ENCODE results near the gene DYNC2LI1.

The DYNC2LI1 gene

GRCh38 chr2:43826305-43827250, 52.7 kb downstream of the DYNC2LI1 start:
- no peak overlapping the region for H3K4me3 ChIP-seq (ENCODE audit: control insufficient read depth, low read depth, low read length)
- TF ChIP-seq CTCF (IDR thresholded peaks at IDR 0.05; ENCODE audit: control insufficient read depth, insufficient read depth, low read depth, low read length, missing control alignments), result no peak
- DNase-seq (ENCODE audit: low read depth), result no peak

GRCh38 chr2:43831543-43832294, 57.9 kb downstream of the DYNC2LI1 start:
- H3K4me3 ChIP-seq (ENCODE audit: control insufficient read depth, low read depth, low read length), result no peak overlapping the region
- TF ChIP-seq CTCF (IDR thresholded peaks at IDR 0.05; ENCODE audit: control insufficient read depth, insufficient read depth, low read depth, low read length, missing control alignments), result no peak
- no peak for DNase-seq (ENCODE audit: low read depth)

- TF ChIP-seq CTCF (IDR thresholded peaks at IDR 0.05; ENCODE audit: control insufficient read depth, insufficient read depth, low read depth, low read length, missing control alignments), result no peak
- no peak for DNase-seq (ENCODE audit: low read depth)
- no peak overlapping the region for H3K4me3 ChIP-seq (ENCODE audit: control insufficient read depth, low read depth, low read length)
Measured at GRCh38 chr2:43832457-43832856, 58.6 kb downstream of the DYNC2LI1 start.

- no peak for TF ChIP-seq CTCF (IDR thresholded peaks at IDR 0.05; ENCODE audit: control insufficient read depth, insufficient read depth, low read depth, low read length, missing control alignments)
- no peak for DNase-seq (ENCODE audit: low read depth)
- no peak overlapping the region for H3K4me3 ChIP-seq (ENCODE audit: control insufficient read depth, low read depth, low read length)
Measured at GRCh38 chr2:43837033-43837432, 63.2 kb downstream of the DYNC2LI1 start.

GRCh38 chr2:43837831-43838559, 64.2 kb downstream of the DYNC2LI1 start:
- no peak for DNase-seq (ENCODE audit: low read depth)
- no peak for TF ChIP-seq CTCF (IDR thresholded peaks at IDR 0.05; ENCODE audit: control insufficient read depth, insufficient read depth, low read depth, low read length, missing control alignments)
- no peak overlapping the region for H3K4me3 ChIP-seq (ENCODE audit: control insufficient read depth, low read depth, low read length)

- H3K4me3 ChIP-seq (ENCODE audit: control insufficient read depth, low read depth, low read length), result no peak within 1 kb of the TSS
- TF ChIP-seq CTCF (IDR thresholded peaks at IDR 0.05; ENCODE audit: control insufficient read depth, insufficient read depth, low read depth, low read length, missing control alignments), result no peak
- no peak for DNase-seq (ENCODE audit: low read depth)
Measured at GRCh38 chr2:43838560-43839267, 64.9 kb downstream of the DYNC2LI1 start, which contains the start of the genes ABCG5 and ABCG8. Gene ABCG5 (minus strand): TSS chr2:43838839. CDS start chr2:43838679, 160 bp downstream. Gene ABCG8 (plus strand): TSS chr2:43838971. CDS start chr2:43839054, 83 bp downstream.

All from AG09309 (cell line).